ENCODE measurements around the gene ZNF174.

The ZNF174 gene

DNA sequence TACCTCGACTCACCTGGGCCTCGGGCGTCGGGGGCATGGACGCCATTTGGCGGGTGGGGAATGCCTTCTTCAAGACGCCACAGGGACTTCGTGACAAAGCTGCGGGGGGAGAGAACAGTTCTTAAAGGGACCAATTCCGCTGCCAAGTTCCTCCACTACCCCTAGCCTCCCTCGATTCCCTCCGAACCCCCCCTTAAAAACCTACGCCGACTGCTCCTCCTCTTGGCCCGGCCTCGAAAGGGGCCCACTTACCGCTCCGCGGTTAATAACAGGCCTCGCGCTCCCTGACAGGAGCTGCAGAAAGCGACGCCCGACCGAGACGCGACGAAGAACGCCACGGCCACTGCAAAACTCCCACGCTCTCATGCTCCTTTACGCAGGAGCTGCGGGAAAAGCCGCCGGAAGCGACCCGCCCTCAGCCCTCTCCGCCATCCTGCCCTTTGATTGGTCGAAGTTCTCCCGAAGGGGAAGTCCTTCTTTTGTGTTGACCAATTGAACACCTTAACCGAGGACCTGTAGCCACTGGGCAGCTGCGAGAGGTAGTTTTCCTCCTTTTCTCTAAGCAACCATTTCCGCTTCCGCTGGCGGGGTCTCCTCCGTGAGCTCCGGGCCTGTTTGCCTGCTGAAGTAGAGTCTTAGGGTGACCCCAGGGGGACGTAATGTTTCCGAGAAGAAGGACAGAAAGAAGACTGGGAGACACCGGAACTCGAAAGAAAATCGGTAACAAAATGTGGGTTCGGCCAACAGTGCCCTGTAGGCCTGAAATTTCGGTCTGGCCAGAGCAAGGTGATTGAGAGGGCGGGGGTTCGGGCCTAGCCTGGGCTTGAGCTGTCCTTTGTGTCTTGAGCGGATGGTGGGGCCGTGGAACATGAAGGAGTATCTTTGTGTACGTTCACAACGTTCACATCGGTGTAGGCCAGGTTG lies 42.4 kb downstream of the ZNF174 start, which contains the start of the genes NAA60 and ZNF597:
TSS of gene NAA60 (plus strand) at position 573 of the 924 bp plus-strand sequence. CDS start 32,548 bp downstream, outside the sequence.
TSS of gene ZNF597 (minus strand) at position 397 of the 924 bp plus-strand sequence. CDS start at position 46, 351 bp downstream.
- peak; percentile 48 to 49 for DNase-seq (ENCODE audit: low read depth in 2 of 2)

DNA sequence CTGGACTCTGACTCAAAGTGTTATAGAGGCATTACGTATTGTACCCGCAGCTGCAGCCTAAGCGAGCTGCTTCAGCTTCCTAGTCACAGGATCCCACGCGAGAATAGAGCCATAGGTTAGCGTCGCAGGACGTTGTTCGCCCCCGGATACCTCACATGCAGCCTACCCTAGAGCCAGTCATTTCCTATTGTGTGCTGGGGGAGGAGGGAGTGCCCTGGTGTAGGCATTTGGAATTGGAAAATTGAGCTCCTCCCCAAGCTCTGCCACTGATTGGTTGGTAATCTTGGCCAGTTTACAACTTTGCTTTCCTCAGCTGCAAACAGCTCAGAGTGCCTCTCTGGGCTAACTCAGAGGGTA lies 43.0 kb downstream of the ZNF174 start:
- DNase-seq (ENCODE audit: low read depth in 2 of 2), result no peak

DNA sequence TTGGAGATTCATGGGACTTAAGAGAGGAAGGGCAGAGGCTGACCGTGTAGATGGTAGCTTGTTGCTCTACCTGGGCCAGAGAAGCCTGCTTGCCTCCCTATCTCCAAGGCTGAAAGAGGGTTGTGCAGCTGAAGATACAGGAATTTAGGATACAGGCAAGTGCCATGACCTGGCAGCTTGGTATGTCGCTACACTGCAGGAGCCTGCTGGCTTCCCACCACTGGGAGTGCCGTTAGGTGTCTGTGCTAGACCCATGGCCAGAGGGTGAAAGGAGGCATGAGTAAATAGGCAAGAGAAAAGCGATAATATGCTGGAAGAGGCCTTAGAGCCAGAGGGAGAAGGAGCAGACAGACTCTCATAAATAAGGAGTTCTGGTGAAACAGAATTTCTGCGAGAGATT lies 53.1 kb downstream of the ZNF174 start:
- no peak for DNase-seq (ENCODE audit: low read depth in 2 of 2)

DNA sequence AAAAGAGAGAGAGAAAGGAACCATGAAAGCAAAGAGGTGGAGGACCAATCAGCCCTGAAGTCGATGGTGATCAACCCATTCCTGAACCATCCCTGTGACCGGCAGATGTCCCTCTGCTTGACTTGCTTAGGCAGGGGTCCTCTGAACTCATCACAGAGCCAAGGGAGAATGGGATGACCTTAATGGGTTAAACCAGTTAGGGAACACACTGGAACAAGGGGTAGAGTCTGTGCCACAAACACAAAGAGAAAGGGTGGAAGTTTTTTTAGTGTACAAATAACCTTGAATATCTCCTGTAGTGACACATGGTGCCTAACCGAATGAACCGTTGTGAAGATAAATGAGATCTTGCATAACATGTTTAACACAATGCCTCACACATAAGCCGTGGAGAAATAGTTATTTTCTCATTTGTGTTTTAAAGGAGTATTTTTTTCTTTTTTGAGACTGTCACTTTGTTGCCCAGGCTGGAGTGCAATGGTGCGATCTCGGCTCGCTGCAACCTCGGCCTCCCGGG lies 53.7 kb downstream of the ZNF174 start:
- no peak for DNase-seq (ENCODE audit: low read depth in 2 of 2)

DNA sequence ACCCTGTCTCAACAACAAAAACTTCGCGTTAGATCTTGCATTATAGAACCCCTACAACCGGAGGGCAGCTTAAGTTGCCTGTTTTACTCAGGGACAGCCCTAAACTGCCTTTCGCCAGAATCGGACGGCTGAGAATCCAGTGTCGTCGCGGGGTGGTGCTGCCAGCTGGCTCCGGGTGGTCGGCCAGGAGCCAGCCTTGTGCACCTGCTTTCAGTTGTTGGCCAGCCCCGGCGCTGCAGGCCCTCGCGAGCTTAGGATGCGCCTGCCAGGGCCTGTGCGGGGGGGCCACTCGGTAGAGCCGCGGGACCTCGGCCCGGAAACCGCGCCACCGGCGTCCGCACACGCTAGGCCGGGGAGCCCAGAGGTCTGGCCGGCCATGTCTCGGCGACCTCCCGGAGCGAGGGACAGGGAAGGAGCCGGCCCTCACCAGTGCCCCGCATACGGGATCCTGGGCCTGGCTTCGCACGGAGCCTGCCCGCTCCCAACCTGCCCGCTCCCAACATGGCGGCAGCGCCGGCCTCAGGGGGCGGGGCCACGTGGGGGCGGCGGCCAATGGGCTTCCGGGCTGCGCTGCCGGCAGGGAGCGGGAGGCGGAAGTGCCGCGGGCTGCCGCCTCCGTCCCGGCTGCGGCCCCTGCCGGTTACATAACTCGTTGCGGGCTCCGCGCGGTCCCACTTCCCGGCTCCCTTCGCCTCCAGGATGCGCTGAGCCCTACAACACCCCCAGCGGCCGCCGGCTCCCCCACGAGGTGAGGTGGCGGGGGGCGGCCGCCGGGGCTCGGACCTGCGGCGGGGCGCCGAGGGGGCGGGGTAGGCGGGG lies 56.6 kb downstream of the ZNF174 start:
- peak; percentile 75 to 86 for DNase-seq (ENCODE audit: low read depth in 2 of 2)

DNA sequence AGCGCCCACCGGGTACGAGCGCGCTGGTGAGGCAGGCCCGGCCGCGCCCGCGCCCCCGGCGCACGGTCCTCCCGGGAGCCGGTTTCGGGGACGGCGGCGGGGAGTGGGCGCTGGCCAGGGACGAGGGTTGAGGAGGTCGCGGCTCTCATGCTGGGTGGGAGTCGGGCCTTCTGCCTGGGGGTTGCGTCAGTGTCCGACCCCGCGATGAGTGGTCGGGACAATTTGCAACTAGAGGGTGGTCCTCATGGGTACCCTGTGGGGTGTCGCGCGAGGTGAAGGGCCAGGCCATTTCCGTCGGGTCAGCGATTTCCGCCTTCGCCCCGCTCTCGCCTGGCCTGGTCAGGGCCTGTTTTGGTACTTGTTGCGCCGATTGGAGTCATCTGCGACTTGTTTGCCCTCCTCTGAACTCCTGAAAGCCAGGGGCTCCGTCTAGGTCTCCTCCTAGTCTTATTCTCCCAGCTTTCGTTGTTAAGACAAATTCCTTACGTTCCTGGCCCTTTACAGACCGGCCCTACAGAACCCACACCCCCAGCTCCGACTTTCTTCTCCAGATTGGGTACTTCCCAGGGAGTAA lies 57.4 kb downstream of the ZNF174 start:
- no peak for DNase-seq (ENCODE audit: low read depth in 2 of 2)

DNA sequence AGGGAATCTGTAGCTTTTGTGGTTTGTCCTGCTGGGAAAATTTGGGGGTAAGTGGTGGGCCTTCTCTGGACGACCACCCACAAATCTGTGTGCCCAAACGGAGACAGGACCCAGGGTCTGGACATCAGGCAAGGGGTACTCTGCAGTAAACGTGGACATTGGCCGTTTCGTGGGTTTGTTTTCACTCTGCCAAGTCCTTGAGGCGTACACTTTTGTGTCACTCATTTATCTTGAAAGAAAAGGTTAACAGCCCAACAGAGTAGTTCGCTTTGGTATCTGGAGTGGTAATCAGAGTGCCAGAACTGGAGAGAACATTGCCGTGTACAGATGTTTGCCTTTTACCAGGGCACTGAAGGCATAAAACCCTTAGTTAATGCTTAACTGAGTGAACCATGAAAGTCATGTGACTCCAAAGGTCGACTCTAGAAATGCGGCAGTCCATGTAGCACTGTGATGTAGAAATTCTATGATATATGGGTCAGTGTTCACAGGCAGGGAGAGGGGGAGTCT lies 57.9 kb downstream of the ZNF174 start:
- no peak for DNase-seq (ENCODE audit: low read depth in 2 of 2)
